NCI-H2227 (cell line): Measurements from ENCODE around the gene KIF26B.
A peak's percentile ranks its signal among the peaks of the same experiment; 100 is the strongest.

Experiments used
- DNase-seq: peaks from one replicate; lab custom pipeline; 2025; ENCODE audit not compliant: unreplicated experiment; lab: John Stamatoyannopoulos, UW

KIF26B gene

DNA sequence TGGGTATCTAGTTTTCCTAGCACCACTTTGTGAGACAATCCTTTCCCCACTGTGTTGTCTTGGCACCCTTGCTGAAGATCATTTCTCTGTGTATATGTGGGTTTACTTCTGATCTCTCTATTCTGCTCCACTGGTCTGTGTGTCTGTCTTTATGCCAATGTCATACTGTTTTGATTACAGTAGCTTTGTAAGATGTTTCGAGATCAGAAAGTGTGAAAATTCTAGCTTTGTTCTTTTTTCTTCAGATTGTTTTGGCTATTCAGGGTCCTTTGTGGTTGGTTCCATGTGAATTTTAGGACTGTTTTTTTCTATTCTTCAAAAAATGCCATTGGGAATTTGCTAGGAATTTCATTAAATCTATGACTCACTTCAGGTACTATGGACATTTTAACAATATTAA lies 116.2 kb downstream of the KIF26B start:
- DNase-seq = no peak

DNA sequence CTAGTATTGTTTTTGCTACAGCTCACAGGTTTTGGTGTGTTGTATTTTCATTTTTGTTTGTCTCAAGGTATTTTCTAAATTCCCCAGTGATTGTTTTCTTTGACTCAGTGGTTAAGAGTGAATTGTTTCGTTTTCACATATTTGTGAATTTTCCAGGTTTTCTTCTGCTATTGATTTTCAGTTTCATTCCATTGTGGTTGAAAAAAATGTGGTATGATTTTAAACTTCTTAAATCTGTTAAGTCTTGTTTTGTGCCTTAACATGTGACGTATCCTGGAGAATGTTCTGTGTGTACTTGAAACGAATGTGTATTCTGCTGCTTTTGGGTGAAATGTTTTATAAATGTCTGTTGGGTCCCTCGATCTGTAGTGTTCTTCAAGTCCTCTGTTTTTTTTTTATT lies 117.9 kb downstream of the KIF26B start:
- DNase-seq = no peak

GRCh38 chr1:245276445-245276844 lies 121.7 kb downstream of the KIF26B start:
- DNase-seq = peak; percentile 32

- no peak for DNase-seq
Measured at GRCh38 chr1:245277276-245277675, 122.5 kb downstream of the KIF26B start.

DNA sequence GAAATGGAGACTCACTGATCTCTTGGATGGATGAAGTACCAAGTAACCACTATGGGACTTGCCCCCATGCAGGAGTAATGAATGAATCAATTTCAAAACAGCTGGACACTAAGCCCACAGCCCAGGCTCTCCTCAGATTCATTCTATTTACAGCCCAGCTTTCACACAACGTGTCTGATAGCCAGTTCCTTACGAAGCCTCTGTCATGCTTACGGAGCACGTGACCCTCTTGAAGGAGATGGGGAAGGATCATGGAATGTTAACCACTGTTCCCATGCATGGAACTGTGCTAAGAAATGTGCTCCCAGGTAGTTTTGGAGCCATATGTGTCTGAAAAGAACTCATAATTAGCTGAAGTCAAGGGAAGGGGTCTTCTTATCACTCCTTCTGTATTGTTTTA lies 124.1 kb downstream of the KIF26B start:
- peak; percentile 54 for DNase-seq

DNA sequence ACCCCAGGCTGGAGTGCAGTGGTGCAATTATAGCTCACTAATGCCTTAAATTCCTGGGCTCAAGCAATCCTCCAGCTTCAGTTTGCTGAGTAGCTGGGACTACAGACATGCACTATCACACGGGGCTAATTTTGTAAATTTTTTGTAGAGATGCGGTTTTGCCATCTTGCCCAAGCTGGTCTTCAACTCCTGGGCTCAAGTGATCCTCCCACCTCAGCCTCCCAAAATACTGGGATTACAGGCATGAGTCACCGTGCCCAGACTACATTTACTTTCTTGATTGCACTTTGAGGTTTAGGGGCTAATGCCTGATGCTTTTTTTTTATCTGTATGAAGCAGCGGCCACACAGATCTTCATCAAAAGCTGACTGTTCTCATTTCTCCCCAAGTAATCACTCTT lies 124.6 kb downstream of the KIF26B start:
- DNase-seq = no peak

- no peak for DNase-seq
Measured at GRCh38 chr1:245283001-245283400, 128.2 kb downstream of the KIF26B start.

DNA sequence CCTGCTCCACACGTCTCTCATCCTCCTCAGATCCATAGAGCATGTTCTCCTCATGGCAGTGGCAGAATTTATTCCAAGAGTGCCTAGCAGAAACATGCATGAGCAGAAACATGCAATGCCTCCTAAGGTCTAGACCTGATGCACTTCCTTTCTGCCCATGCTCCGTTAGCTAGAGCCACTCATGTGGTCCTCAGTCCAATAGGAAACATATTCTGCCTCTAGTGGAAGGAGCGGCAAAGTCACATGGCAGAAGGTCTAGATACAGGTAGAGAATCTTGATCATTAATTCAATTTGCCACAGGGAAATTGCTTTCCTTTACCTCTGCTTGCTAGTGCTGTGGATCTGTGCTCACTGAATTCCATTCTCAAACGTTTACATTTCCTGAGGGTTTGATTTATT lies 130.4 kb downstream of the KIF26B start:
- DNase-seq = no peak

DNA sequence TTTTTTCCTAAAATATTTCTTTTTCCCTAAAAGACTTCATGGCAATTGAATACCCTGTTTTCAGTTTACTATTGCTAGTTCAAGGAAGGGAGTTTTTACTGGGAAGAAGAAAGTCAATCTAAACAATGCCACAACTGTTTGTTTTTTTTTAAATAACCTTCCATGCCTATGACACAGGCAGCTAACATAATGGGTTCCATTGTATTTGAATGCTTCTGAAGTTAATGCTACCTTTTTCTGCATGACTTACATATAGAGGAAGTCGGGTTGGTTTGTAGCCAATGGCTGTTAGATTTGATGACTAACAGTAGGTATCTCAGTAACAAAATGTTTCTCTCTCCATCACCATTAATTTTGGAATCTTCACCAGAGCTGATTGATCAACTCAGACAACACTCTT lies 134.0 kb downstream of the KIF26B start:
- no peak for DNase-seq

DNA sequence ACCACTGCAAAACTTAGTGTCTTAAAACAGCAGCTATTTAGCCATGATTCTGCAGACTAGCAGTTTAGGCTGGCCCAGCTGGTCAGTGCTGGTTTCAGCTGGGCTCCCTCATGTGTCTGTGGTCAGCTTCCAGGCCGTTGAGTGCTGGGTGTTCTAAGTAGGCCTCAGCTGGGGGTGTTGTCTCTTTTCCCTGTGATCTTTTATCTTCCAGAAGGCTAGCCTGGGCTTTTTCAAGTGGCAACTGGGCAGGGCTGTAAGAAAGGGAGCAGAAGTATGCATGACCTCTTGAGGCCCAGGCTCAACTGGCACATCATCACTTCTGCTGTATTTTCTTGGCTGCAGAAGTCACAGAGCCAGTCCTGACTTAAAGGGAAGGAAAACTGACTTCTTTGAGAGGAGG lies 136.1 kb downstream of the KIF26B start:
- no peak for DNase-seq

DNA sequence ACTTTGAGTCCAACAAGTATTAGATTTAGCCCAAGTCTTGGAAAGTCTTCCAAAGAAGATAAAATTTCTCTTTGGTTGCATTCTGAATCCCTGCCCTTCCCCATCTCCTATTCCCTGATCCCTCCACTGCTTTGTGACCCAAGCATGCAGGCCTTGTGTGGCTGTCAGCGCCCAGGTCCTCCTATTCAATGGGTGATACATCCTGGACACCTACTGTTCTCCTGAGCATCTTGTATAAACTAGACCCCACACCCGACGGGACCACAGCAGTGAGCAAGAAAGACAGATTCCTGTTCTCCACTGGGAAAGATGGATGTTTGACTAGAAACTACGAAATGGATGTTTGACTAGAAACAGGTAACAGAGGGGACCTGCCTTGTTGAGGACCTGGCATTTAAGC lies 136.6 kb downstream of the KIF26B start:
- DNase-seq = no peak

- no peak for DNase-seq
Measured at GRCh38 chr1:245292141-245292540, 137.4 kb downstream of the KIF26B start.

GRCh38 chr1:245292553-245292952 lies 137.8 kb downstream of the KIF26B start:
- no peak for DNase-seq

- no peak for DNase-seq
Measured at GRCh38 chr1:245294020-245294419, 139.2 kb downstream of the KIF26B start.

- DNase-seq = no peak
Measured at GRCh38 chr1:245298781-245299180, 144.0 kb downstream of the KIF26B start.

DNA sequence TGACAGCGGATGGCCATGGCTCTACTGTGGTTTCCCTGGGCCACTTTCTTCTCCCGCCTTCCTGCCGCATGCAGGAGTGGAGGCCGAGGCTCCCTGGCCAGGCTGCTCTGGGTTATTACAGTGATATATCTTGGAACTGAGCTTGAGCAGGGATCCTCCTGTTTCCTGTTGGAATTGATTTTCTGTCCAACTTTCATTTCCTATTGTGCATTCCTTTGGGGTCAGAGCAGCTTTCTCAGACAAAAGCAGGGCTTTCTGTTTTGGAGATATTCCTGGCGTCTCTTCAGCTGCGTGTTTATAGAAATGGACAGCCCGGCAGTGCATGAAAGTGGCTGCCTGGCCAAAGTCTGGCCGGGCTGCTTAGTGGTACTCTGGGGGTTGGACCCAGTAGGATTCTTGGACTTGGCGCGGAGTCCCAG lies 146.4 kb downstream of the KIF26B start:
- DNase-seq = no peak

- DNase-seq = no peak
Measured at GRCh38 chr1:245301921-245302320, 147.1 kb downstream of the KIF26B start.

GRCh38 chr1:245304698-245305097 lies 149.9 kb downstream of the KIF26B start:
- DNase-seq = no peak

GRCh38 chr1:245306020-245306419 lies 151.2 kb downstream of the KIF26B start:
- DNase-seq = no peak

- no peak for DNase-seq
Measured at GRCh38 chr1:245306628-245307410, 152.0 kb downstream of the KIF26B start.

DNA sequence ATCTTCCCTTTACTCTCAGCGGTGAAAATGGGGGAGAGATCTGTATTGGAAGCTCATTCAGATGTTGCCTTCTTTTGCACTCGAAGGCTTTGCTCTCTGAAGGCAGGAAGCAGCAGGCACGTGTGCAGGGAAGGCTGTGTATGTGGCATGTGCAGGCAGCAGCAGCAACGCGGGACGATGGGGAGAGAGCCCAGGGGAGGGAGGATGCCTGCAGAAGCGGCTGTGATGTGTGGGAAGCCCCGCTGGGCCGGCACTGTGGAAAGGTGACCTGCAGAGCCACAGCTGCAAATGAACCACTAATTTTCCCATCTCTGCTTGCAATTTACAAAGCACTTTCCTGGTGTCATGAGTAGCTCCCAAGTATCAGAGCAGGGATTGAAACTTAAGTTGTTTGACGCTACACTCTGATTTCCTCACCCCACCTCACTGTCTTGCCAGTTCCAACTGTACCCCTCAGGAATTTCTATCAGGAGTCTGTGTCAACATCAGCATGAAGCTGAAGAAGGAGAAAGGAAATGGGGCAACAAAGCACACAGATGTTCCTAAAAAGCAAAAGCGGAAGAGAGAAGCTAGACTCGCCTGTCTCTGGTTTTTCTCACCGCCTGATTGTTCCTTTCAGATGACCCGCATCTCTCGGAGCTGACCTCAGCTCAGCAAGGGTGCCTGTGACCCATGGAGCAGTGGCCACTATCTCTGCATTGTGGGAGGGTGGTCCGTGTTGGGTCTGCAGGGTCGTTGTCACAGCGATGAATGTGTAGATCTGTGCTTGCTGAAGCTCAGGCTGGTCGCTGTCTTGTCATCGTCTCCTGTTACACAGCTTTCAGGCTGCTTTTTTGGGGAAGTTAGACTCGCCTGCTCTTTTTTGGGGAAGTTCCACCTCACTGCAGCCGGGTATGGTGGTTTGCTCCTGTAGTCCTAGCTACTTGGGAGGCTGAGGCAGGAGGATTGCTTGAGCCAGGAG lies 156.1 kb downstream of the KIF26B start:
- peak; percentile 81 for DNase-seq

- no peak for DNase-seq
Measured at GRCh38 chr1:245311887-245312536, 157.2 kb downstream of the KIF26B start.
